Muscle of leg (tissue), 11 donors: ENCODE results near the gene ISOC2. TPM values are rescaled to one million over a fixed set of nuclear protein-coding genes. Genes with fewer than 3 reads are reported as not detected.

Experiments used
- DNase-seq: peaks from one replicate; pipeline ENCODE4 v3.0.0; 2013
- H3K27ac ChIP-seq: one replicate; pipeline ENCODE4 v1.5.1; 2013; ENCODE audit warnings: mild to moderate bottlenecking, low read length, control low read depth
- H3K27me3 ChIP-seq: one replicate; pipeline ENCODE4 v1.6.1; 2013; ENCODE audit warnings: low read length; ENCODE audit not compliant: control insufficient read depth, insufficient read depth
- H3K36me3 ChIP-seq: one replicate; pipeline ENCODE4 v1.6.1; 2013; ENCODE audit warnings: low read length; ENCODE audit not compliant: control insufficient read depth, insufficient read depth
- H3K4me1 ChIP-seq: one replicate; pipeline ENCODE4 v1.6.1; 2013; ENCODE audit warnings: low read length; ENCODE audit not compliant: control insufficient read depth, insufficient read depth
- H3K4me3 ChIP-seq: one replicate; pipeline ENCODE4 v1.5.1; 2013; ENCODE audit warnings: low read length, control low read depth
- H3K9me3 ChIP-seq: replicated peaks from 2 replicates; pipeline ENCODE4 v1.6.1; 2013; ENCODE audit warnings: low read depth, low read length; ENCODE audit not compliant: control insufficient read depth
- WGBS: methylation state at CpG from one replicate; pipeline ENCODE4 v1.1.5; 2013; ENCODE audit warnings: missing lambda C conversion rate; ENCODE audit not compliant: insufficient coverage; 5-methylcytosine and 5-hydroxymethylcytosine counted together
- polyA plus RNA-seq, 8 donors: library from polyadenylated mRNA; unstranded; fragments of 120-200 nt; gene quantifications; one replicate each; pipeline versions ENCODE4 v1.2.1 to v1.2.3, GENCODE V29; 2013; ENCODE audit warnings: inconsistent platforms in 1 of 8, low replicate concordance in 1 of 8; ENCODE audit not compliant: insufficient read length in 8 of 8, insufficient read depth in 1 of 8
- total RNA-seq: library from RNA; stranded (reverse); fragments of 120-200 nt; gene quantifications from one replicate; pipeline ENCODE4 v1.2.4, GENCODE V29; 2013

ISOC2 gene
- total and polyA plus RNA-seq, 9 donors, result 31.8 to 39.1 (median 35.3) TPM

DNA sequence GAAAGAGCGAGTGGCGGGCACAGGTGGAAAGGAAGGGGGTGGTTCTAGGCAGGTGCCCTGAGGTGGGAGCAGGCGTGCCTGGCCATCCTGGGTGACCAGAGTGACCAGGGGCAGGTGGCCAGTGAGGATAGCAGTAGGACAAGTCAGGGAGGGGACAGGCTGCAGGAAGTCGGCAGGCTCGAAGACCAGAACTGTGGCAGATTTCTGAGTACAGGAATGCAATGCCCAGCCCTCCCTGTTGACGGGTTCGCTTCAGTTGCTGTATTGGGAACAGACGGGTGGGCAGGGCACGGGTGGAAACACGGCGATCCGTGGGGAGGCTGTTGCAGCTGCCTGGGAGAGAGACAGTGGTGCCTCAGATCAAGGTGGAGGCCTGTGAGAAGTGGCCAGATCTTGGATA is 16.9 kb upstream of the ISOC2 start:
- Histone ChIP-seq H3K9me3 (no peaks in the 10 kb centered on the region), H3K27ac (no peak overlapping the region), H3K4me3 (no peak overlapping the region), H3K36me3 (peaks cover 9% of the 10 kb centered on the region), H3K4me1 (peaks cover 40% of the 10 kb centered on the region), H3K27me3 (no peaks in the 10 kb centered on the region)
- DNase-seq, result no peak
- whole genome bisulfite sequencing, result 83% methylated on average over 12 of the region's 12 CpGs

DNA sequence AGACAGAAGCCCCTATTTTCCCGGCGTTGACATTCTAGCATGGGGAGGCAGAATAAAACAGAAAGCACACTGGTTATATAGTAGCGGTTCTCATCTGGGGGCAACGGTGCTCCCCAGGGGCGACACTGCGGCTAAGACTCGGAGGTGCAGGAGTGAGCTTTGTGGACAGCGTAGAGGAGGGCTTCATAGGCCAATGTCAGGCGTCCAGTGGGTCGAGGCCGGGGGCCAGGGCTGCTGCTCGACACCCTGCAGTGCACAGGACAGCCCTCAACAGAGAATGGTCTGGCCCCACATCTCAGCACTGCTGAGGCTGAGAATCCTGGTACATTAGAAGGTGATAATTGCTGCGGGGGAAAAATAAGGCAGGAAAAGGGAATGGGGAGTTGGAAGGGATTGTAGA is 16.5 kb upstream of the ISOC2 start:
- peaks cover 9% of the 10 kb centered on the region for H3K36me3 ChIP-seq
- no peaks in the 10 kb centered on the region for H3K27me3 ChIP-seq
- H3K9me3 ChIP-seq, result no peaks in the 10 kb centered on the region
- H3K4me1 ChIP-seq, result peaks cover 44% of the 10 kb centered on the region
- no peak overlapping the region for H3K4me3 ChIP-seq
- WGBS, result 84% methylated on average over 13 of the region's 13 CpGs
- no peak for DNase-seq
- no peak overlapping the region for H3K27ac ChIP-seq

DNA sequence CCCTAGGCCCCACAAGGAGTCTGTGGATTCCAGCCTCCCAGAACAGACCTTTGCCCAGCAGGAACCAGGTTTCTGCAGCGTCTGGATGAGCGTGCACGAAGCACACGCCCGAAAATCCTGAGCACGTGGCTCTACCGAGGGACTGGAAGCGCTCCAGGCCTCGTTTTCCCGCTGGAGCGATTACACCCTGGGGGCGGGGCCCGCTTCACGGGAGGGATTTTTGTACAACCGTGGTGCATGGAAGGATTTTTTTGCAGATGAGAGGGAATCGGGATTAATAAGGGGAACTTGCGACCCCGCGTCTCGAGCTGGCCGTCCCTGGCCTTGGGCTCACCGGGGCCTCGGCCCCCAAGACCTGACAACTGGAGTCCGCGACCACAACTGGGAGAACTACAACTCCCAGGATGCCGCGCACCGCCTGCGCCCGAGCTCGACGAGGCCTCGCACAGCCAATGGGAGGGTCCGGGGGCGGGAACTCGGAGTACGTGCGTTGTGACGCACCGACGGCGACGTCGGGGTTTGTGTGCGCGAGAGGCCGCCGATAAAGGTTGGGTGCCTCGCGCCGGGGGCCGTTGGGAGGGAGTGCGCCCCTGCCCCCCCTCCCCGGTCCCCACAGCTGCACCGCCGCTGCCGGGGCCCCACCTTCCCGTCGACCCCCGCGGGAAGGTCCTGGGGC is 14.8 kb upstream of the ISOC2 start, which contains the start of gene ZNF628:
Gene ZNF628, plus strand, starts transcription at position 518 of the 676 bp plus-strand sequence. CDS start 3,294 bp downstream, outside the sequence.
- peak within 1 kb of the TSS; percentile 93 for H3K27ac ChIP-seq
- H3K36me3 ChIP-seq, result peaks cover under 1% of the 10 kb centered on the region
- H3K27me3 ChIP-seq, result no peaks in the 10 kb centered on the region
- DNase-seq, result peak; percentile 100
- peak within 1 kb of the TSS; percentile 67 for H3K4me3 ChIP-seq
- H3K4me1 ChIP-seq, result peaks cover 46% of the 10 kb centered on the region
- under 1% methylated on average over 44 of the region's 61 CpGs for WGBS
- no peaks in the 10 kb centered on the region for H3K9me3 ChIP-seq

DNA sequence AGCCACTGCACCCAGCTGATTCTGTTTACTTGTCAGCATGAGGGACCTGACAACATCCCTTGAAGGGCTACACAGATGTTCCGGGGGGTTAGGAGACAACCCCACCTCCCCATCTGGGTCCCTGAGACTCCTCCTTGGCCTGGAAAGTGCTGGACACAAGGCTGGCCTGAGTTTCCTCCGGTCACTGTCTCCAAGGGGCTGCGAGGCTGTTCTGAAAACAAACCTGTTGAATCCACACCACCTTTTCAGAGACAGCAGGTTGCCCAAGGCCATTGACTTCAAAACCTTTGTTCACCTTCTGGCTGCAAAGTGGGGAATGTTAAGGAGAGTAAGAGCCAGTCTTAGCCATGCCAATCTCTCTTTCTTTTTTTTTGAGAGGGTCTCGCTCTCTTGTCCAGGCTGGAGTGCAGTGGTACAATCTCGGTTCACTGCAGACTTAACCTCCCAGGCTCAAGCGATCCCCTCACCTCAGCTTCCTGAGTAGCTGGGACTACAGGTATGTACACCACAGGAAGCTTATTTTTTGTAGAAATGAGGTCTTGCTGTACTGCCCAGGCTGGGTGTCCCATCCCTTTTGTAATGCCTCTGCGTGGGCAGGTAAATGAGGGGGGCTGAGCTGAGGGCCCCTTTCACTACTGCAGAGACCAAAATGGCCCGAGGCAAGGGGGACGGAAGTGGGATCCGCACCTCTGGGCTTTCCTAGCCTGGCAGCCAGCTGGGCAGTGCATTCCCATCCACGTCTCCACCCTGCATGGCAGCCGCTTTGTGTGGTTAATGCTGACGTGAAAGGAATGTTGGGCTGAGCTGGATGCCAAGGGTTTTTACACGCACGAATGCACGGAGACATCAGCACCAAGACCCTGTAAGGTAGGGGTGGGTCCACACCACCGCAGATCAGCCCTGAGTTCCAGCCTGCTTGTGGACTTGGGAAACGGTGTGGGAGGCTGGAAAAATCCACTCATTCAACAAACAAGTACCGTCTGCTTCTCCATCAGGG is 13.1 kb upstream of the ISOC2 start:
- DNase-seq, result no peak
- no peaks in the 10 kb centered on the region for H3K9me3 ChIP-seq
- H3K4me3 ChIP-seq, result no peak overlapping the region
- H3K27ac ChIP-seq, result peak overlapping the region; percentile 52
- no peaks in the 10 kb centered on the region for H3K27me3 ChIP-seq
- 92% methylated on average over 5 of the region's 19 CpGs for WGBS
- H3K36me3 ChIP-seq, result no peaks in the 10 kb centered on the region
- H3K4me1 ChIP-seq, result peaks cover 46% of the 10 kb centered on the region

DNA sequence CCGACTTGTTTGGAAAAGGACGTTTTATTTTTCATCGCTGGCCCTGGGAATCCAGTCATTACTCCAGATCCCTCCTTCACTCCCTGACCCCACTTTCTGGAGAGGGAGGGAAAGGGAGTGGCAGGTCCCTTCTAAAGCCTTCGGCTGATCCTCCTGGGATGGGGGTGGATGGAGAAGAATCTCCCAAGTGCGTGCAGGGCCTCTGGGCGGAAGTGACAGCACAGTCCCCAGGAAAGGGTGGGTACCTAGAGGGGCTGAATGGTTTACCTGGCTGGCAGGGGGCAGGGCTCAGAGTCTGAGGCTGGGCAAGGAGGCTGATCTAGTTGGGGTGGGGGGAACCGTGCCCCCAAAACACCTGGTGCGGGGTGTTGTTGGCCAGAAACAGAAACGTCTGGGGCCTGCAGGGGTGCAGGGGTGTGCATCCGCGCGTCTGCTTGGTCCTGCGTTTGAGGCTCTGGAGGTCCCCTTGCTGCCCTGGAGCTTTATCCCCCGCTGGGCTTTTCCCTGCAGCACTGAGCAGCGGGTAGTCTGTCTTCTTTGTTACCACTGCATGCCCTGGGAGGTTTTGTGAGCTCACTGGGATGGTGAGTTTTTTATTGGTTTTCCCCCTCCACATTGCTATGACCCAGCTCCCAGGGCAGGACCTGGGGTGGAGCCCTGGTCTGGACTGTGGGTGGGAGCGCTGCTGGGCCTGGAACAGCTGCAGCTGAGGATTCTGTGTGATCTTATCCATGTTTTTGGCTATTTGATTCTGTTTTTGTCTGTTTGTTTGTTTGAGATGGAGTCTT is 12.0 kb upstream of the ISOC2 start:
- peaks cover 45% of the 10 kb centered on the region for H3K4me1 ChIP-seq
- no peaks in the 10 kb centered on the region for H3K9me3 ChIP-seq
- H3K27ac ChIP-seq, result peak overlapping the region; percentile 67
- H3K4me3 ChIP-seq, result no peak overlapping the region
- no peak for DNase-seq
- no peaks in the 10 kb centered on the region for H3K27me3 ChIP-seq
- 38% methylated on average over 12 of the region's 16 CpGs for WGBS
- no peaks in the 10 kb centered on the region for H3K36me3 ChIP-seq

DNA sequence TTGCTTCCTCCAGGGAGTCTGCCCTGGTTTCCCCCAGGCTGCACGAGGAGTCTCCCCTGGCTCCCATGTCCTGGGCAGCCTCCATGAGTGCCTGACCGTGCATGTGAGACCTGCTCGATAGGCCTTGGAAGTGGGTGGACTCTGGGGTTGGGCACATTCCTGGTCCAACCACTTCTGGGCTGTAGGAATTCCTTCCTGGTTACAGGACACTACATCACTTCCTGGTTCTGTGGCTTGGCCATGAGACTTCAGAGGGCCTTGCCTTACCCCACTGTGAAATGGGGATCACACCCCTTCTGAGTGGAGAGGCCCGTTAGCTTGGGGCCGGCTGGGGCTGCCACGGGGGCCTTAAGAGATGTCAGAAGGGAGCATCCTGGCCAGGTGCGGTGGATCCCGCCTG is 11.0 kb upstream of the ISOC2 start:
- H3K27ac ChIP-seq, result no peak overlapping the region
- H3K9me3 ChIP-seq, result no peaks in the 10 kb centered on the region
- H3K4me1 ChIP-seq, result peaks cover 43% of the 10 kb centered on the region
- no peak for DNase-seq
- no peaks in the 10 kb centered on the region for H3K36me3 ChIP-seq
- no peaks in the 10 kb centered on the region for H3K27me3 ChIP-seq
- 86% methylated on average over 5 of the region's 8 CpGs for WGBS
- no peak overlapping the region for H3K4me3 ChIP-seq

DNA sequence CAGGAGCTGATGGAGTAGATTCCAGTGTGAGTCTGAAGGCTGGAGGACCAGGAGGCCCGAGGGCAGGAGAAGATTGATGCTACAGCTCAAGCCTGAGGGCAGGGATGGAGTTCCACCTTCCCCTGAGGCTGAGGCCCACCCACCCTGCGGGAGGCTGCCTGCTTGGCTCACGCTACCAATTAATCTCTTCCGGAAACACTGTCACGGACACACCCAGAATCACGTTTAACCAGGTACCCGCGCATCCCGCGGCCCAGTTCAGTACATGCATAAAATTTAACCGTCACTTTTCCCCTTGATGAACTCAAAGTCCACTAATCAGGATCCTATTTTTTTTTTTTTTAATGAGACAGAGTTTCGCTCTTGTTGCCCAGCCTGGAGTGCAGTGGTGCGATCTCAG is 9.8 kb upstream of the ISOC2 start:
- 76% methylated on average over 13 of the region's 13 CpGs for WGBS
- H3K4me3 ChIP-seq, result no peak overlapping the region
- no peak for DNase-seq
- H3K9me3 ChIP-seq, result no peaks in the 10 kb centered on the region
- H3K4me1 ChIP-seq, result peaks cover 41% of the 10 kb centered on the region
- no peaks in the 10 kb centered on the region for H3K36me3 ChIP-seq
- no peak overlapping the region for H3K27ac ChIP-seq
- no peaks in the 10 kb centered on the region for H3K27me3 ChIP-seq

DNA sequence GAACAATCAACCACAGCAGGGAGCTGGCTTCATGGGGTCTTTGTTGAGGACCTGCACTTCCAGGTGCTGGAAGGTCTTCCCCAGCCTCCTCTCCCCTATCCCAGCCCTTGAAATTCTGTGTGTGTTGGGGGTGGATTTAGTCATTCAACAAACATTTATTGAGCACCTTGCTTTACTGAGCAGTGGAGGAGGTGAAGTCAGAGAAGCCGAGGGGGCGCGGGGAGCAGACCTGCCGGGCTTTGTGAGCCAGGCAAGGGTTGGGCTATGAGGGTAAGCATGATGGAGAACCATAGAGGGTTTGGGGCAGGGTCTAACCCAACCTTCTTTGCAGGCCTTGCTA is 6.6 kb upstream of the ISOC2 start:
- Histone ChIP-seq H3K27ac (no peak overlapping the region), H3K4me1 (peaks cover 11% of the 10 kb centered on the region), H3K36me3 (no peaks in the 10 kb centered on the region), H3K27me3 (no peaks in the 10 kb centered on the region), H3K4me3 (no peak overlapping the region), H3K9me3 (no peaks in the 10 kb centered on the region)
- no peak for DNase-seq
- WGBS, result 23% methylated on average over 4 of the region's 4 CpGs

DNA sequence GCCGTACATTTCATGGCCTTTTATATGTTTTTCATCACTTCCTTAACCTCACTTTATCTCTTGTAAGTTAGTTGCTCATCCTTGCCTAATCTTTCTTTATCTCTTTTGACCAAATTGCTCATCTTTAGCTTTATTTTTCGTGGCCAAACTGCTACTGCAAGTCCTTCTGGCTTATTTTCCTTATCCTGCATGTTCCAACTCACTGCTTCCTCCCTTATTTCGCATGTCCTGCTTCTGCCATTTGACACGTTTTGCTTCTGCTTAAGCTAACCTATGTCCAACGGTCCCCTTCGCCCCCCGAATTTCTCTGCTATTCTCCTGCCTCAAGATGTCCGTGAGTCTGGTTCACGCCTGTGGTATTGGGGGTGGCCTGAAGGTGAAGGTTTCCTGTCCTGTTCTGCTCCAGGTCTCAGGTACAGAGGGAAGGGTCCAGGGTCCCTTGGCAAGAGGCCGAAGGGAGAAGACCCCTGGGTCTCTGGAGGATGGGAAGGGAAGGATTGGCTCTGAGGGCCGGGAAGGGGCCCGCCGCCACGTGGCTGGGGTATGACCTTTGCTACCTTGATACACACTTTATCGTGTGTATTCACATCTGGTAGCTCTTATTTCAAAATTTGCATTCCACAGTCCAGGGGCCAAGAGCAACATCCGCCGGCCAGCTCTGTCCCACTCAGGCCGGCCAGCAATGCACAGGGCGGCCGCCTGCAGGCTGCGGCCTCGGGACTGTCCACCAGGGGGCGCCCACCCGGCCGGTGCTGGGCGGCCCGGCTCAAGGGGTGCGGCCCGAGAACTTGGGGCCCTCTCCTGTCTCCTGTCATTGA is 6.0 kb upstream of the ISOC2 start:
- DNase-seq, result peak; percentile 85
- Histone ChIP-seq H3K27ac (no peak overlapping the region), H3K4me3 (no peak overlapping the region), H3K9me3 (no peaks in the 10 kb centered on the region), H3K4me1 (peaks cover 9% of the 10 kb centered on the region), H3K27me3 (no peaks in the 10 kb centered on the region), H3K36me3 (no peaks in the 10 kb centered on the region)
- 20% methylated on average over 20 of the region's 29 CpGs for WGBS
